Eye (tissue), 1 donor: Measurements from ENCODE around the gene KCNK15.

ENCODE experiments used
- DNase-seq: peaks from one replicate; pipeline ENCODE4 v3.0.0-alpha.2; 2015

Gene KCNK15

DNA sequence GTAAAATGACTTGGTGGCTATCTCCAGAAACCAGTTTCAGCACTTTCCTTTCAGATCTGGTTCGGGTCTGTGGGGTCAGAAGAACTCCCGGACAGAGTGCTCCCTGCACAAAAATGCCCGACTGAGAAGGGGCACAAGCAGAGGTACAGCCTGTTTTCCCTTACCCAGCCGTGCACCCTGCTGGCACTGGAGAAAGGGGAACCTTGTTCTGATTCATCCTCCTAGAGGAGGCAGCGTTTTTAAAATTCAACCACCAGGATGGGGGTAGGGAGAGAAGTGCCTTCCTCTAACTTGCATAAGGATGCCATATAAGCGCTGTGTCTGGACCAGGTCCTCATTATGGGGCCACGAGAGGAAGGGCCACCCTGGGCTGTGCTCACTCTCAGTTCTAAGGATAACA lies 47.1 kb downstream of the KCNK15 start:
- DNase-seq, result no peak

- DNase-seq, result no peak
Observed at GRCh38 chr20:44795836-44796235, 50.2 kb downstream of the KCNK15 start.

- DNase-seq, result no peak
Observed at GRCh38 chr20:44796311-44796710, 50.6 kb downstream of the KCNK15 start.

- no peak for DNase-seq
Observed at GRCh38 chr20:44796758-44797457, 51.2 kb downstream of the KCNK15 start.

DNA sequence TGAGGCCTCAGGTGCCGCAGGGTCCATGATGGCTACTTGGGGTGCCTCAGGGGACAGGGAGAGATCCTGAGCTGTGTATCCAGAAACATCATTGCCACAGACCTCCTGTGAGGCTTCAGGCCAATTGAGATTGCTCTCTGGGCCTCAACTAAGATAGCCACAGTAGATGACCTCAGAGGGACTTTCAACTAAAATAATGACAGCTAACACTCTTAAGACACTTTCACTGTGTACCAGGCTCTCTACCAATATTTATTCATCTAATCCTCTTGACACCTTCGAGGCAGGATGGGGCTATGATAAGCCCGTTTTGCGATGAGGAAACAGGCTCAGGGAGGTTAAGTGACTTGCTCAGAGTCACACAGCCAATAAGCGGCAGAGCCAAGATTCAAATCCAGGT lies 54.0 kb downstream of the KCNK15 start:
- DNase-seq, result no peak

DNA sequence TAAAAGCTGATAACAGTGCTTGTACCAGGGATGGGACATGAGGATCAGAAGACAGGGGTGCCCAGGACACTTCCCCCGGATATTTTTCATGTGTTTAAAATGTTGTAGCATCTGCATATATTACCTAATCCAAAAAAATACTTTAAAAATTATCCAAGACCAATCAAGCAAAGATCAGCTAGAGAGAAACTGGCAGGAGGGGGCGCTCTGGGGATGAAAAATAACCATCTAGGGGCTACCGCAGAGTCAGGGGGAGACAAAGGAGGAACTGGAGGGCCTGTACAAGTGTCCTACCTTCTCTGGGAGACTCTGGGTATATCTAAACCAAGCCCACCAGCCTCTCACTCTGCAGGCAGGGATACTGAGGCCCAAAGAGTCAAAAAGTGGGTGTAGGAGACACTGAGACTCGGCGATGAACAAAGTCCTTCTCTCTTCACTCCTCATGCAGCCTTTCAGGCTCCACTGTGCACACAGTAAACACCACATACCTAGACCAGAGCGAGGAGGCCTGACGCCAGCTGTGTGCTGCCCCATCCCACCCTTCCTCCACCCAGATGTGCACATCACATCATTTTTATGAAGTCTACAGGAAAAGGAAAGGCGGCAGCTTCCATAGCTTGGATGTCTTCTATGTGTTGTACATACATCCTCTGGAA lies 54.9 kb downstream of the KCNK15 start:
- no peak for DNase-seq
